ENCODE measurements around the gene EFCAB12. TPM values are rescaled to one million over a fixed set of nuclear protein-coding genes. Genes with fewer than 3 reads are reported as not detected.

The EFCAB12 gene
- total and polyA plus RNA-seq, 8 donors = 0.47 to 5.7 (median 3.7) TPM

- ATAC-seq (no peak), DNase-seq (no peak)
- TF ChIP-seq CTCF (IDR thresholded peaks at IDR 0.05) = no peak
- Histone ChIP-seq H3K36me3 (peaks cover 0 to 2% of the 10 kb centered on the region in 2 donors), H3K27ac (no peak overlapping the region), H3K4me1 (peaks cover 8 to 42% of the 10 kb centered on the region in 2 donors), H3K27me3 (no peaks in the 10 kb centered on the region), H3K9me3 (no peaks in the 10 kb centered on the region), H3K4me3 (no peak overlapping the region)
- intact Hi-C loops (cut with DNase I) = no loop called here
These were observed 18.5 kb upstream of the EFCAB12 start for GRCh38 chr3:129446926-129447325.

- intact Hi-C loops (cut with DNase I) = no loop called here
- no peak for ATAC-seq
These were observed 17.0 kb upstream of the EFCAB12 start for GRCh38 chr3:129445471-129445870.

GRCh38 chr3:129442947-129443346 is 14.5 kb upstream of the EFCAB12 start:
- Histone ChIP-seq H3K27me3 (no peaks in the 10 kb centered on the region), H3K4me1 (peaks cover 20 to 67% of the 10 kb centered on the region in 2 donors), H3K9me3 (no peaks in the 10 kb centered on the region), H3K4me3 (no peak overlapping the region), H3K36me3 (peaks cover 0 to 1% of the 10 kb centered on the region in 2 donors), H3K27ac (peak overlapping the region; percentile 93 to 97)
- DNase-seq = no peak
- ATAC-seq = no peak
- no peak for TF ChIP-seq CTCF (IDR thresholded peaks at IDR 0.05)
- intact Hi-C loops (cut with DNase I) = no loop called here

More at GRCh38 chr3:129445471-129445870, 17.0 kb upstream of the EFCAB12 start:
- no peak for TF ChIP-seq CTCF (IDR thresholded peaks at IDR 0.05)
- DNase-seq = no peak
- Histone ChIP-seq H3K9me3 (no peaks in the 10 kb centered on the region), H3K27ac (no peak overlapping the region), H3K36me3 (no peaks in the 10 kb centered on the region), H3K4me1 (peaks cover 20 to 55% of the 10 kb centered on the region in 2 donors), H3K4me3 (no peak overlapping the region), H3K27me3 (no peaks in the 10 kb centered on the region)

GRCh38 chr3:129442486-129442885 is 14.1 kb upstream of the EFCAB12 start:
- H3K4me1 ChIP-seq = peaks cover 20 to 69% of the 10 kb centered on the region in 2 donors
- intact Hi-C loops (cut with DNase I) = no loop called here

GRCh38 chr3:129441782-129442181 is 13.3 kb upstream of the EFCAB12 start:
- DNase-seq (peak in 2 of 4 donors; percentile 49 to 69), ATAC-seq (no peak)
- intact Hi-C loops (cut with DNase I) = no loop called here
- no peak for TF ChIP-seq CTCF (IDR thresholded peaks at IDR 0.05)
- H3K4me3 ChIP-seq = no peak overlapping the region
- peaks cover 8 to 13% of the 10 kb centered on the region in 2 donors for H3K36me3 ChIP-seq
- no peaks in the 10 kb centered on the region for H3K9me3 ChIP-seq
- no peaks in the 10 kb centered on the region for H3K27me3 ChIP-seq
- H3K4me1 ChIP-seq = peaks cover 20 to 76% of the 10 kb centered on the region in 2 donors
- peak overlapping the region; percentile 93 to 97 for H3K27ac ChIP-seq

More at GRCh38 chr3:129442486-129442885, 14.1 kb upstream of the EFCAB12 start:
- Histone ChIP-seq H3K4me3 (no peak overlapping the region), H3K27me3 (no peaks in the 10 kb centered on the region), H3K9me3 (no peaks in the 10 kb centered on the region), H3K27ac (peak overlapping the region; percentile 93 to 97), H3K36me3 (peaks cover 1 to 6% of the 10 kb centered on the region in 2 donors)
- ATAC-seq = no peak
- no peak for TF ChIP-seq CTCF (IDR thresholded peaks at IDR 0.05)
- no peak for DNase-seq

Measured in left lung (tissue), 10 donors.